OCI-M1 (cell line): ENCODE measurements around the gene PTPRD.

Experiments used
- DNase-seq: peaks from one replicate; lab custom pipeline; 2025; lab: John Stamatoyannopoulos, UW

Gene PTPRD

DNA sequence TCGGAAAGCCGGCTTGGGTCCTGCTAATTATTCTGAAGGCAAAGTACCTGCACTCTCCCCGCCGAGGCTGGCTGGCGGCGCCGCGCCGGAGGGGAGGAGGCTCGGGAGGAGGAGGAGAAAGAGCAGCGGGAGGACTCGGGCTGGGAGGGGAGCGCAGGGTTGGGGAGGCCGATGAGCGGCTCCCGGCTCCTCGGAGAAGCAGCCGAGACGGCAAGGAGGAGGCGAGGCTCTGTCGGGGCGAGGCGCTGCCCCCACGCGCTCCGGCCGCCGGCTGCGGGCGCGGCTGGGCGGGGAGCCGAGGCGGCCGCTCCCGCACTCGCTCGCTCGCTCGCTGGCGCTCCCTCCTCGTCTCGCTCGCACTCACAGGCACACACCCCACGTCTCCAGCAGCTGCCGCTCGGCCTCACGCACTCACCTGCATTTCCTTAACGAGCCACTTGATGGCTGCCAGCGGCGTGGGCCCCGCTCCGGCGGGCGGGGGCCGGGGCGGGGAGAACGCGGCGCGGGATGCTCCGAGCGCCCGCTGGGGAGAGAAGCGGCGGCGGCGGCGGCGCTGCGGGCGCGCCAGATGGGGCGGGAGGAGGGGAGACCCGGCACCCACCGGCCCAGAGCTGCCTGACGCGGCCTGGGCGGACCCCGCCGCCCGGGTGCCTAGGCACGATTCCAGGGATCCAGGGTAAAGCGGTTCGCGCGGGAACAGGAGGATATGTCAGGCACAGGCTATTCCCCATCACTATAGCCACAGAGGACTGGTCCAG lies at the start of gene PTPRD:
Gene PTPRD, minus strand, starts transcription at position 362 of the 758 bp plus-strand sequence.
- peak; percentile 91 for DNase-seq

DNA sequence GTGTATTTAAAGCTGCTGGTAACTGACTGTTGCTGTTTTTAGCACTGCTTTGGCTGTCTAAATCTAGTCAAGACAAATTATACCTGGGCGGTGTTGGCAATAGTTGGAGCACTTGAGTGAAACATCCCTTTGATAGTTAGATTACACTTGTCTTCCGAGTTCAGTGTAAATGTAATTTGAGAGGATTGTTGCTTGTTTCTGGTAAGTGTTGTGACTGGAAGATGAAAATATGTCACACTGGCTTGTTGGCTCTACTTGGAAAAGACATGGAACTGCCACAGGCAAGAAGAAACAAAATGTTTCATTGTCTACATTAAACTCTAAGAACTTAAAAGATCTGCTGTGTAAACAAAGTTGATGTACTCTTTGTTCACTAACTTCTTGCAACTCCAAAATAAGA lies 49.2 kb upstream of the PTPRD start:
- no peak for DNase-seq

DNA sequence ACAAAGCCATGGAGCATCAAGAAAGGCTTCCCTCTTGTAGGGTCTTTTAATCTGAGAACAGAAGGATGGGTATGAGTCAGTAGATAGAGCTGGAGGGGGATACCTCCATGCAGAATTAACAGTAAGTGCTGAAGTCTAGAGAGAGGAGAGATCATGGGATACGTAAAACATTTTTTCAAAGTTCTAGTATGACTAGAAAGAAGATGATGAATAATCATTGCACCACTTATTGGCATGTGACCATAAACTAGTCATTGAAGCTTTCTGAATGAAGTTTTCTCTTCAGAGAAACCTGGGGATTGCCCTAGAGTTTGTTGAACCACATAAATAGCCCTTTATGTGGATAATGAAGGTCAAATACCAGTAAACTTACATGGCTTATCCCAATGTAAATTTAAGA lies 48.6 kb upstream of the PTPRD start:
- DNase-seq: no peak

DNA sequence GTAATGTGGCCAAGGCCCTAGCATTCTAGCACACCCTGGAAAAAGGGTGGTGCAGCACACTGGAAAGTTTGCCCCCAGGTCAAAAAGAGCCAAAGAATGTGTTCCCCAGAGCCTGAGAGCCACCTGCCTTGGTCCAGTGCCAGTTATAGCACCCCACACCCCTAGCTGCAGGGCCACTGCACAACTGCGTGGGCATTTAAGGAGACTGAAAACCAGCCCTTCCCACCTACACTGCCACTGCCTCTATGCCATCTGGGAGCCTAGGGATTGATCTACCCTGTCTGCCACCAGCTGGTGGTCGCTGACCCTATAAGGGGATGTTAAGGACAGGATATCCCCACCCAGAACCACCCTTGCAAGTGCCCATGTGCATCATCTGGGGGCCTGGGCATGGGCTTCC lies 38.2 kb upstream of the PTPRD start:
- no peak for DNase-seq

DNA sequence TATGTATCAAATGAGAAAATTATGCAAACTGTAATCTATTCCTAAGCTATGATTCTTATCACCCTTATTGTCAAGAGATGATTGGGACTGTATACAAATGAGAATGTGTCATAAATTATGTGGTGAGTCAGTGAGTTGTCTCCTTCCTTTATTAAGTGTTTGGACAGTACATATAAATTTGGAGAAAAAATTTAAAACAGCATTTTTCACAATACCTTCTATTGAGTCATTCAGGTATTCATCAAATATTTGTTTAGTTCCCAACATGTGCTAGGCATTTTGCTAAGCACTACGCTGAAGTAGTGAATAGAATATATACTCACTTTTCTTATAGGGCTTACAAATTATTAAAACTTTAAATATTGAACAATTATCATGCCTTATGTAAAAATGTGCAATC lies 36.3 kb upstream of the PTPRD start:
- no peak for DNase-seq

DNA sequence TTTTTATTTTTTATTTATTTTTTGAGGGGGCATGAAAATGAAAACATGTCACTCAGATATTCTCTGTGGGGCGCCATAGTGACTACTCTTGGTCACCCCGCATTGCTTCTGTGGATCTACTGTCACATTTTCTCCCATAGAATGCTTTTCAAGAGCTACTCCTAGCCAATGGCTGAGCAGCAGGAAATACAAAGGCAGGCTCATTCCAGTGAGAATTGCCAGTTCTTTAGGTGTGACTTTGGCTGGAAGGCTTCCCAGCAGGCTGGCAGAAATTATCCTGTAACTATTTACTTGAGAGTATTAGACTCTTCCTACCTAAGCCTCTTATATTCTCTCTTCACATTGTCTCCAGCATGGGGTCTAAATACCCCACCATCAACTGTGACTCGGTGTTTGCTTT lies 21.0 kb upstream of the PTPRD start:
- no peak for DNase-seq

DNA sequence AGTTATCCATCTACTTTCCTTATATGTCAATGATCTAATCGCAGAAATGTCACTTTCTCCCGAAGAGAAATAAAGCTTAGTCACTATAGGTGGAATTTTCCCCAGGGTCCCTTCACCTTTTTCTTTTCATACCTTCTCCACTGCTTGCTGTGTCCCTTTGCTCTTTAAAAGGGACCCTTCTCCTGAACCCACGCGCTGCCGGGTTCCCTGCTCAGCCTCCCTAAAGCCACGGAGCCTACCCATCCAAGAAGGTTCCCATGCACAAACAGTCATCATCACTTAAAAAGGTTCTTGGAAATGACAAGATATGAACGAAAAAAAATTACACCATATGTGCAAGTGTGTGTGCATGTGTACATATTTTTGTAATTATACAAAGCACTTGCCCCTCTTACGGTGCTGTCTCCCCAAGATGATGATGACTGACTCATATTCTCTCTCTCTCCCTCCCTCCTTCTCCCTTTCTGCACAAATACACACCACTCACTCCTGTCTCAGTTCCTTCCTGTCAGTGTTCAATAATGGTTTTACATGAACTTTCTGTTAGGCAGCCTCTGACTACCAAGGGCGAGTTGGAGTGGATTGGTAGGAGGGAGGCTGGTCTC lies 1.5 kb upstream of the PTPRD start:
- DNase-seq: no peak

DNA sequence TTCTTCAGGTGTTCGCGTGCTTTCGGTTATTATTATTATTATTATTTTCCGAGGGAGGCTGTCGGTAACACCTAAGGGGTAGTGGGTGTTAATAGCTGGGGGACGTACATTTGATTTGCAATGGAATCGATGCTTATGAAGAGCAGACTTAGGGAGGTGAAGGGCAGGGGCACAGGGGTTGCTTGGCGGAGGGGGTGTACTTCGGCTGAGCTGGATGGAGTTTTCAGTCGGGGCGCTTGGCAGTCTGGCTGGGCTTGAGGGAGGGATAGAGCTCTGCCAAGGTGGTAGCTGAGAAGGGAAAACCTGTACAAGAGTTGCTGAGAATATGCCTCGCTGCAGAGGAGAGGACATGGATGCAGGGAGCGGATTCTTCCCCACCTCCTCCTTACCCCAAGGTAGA lies 617 bp upstream of the PTPRD start:
- no peak for DNase-seq

DNA sequence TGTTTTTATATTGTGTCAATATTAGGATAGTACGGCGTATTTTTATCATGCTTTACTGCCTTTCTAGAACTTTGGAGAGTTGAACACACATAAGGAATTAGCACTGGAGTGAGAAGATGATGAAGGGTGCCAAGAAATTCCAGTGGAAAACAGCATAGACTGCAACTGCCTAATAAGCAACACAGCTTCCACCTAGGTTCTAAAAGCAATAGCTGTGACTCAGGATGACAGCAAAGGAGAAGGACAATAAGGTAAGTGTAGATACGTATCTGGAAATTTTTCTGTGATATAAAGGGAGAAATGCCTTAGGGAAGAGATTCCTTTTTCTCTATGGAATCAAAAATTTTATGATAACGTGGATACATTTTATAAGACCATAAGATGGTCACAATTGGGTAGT lies 7.4 kb downstream of the PTPRD start:
- no peak for DNase-seq

DNA sequence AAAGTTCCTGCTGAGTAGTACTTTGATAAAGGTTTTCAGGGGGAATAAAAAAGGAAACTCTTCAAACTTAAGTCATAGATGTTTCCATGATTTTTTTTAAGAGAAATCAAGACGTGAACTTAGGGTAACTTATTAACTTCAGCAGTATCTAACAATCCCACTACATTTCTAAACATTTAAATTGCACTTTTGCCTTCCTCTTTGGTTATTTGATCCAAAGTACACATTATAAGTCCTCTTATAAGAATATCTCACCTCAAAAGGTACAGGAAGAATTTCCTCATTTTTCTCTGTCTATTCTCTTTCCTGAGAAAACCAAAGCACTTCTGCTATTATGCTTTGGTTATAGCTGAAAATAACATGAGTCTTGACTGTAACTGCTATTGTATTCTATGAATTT lies 7.9 kb downstream of the PTPRD start:
- no peak for DNase-seq

DNA sequence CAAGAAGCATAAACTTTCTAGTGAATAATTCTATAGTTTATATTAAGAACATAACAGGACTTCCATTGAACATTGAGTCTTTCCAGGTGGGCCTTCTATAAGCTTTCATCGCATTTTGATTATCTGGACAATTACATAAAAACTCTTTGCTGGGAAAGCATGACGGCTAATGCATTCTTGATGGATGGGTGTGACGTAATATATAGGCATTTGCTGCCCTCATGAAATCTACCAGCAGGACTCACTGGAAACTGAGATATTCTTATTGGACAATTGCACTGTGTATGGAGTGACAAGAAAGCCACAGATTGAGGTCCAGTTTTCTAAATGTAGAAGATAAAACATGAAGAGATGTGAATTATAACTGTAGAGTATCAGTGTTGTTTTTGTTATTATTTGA lies 15.0 kb downstream of the PTPRD start:
- DNase-seq: no peak

DNA sequence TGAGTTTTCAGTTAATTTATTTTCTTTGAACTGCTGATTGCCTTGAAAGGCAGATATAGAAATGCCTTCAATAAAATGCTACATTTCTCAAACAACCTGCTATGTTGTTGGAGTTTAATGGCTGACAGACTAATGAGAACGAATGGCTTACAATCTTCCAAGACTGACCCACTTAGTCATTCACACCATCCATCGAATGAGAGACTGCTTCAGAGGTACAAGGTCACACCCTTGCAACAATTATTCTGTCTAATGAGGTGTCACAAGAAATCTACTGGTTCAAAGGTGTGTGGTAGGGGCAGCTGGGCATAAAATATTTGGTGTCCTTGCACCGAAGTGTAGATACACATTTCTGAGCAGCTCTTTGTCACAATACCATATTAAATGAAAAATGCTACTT lies 18.3 kb downstream of the PTPRD start:
- DNase-seq: no peak

DNA sequence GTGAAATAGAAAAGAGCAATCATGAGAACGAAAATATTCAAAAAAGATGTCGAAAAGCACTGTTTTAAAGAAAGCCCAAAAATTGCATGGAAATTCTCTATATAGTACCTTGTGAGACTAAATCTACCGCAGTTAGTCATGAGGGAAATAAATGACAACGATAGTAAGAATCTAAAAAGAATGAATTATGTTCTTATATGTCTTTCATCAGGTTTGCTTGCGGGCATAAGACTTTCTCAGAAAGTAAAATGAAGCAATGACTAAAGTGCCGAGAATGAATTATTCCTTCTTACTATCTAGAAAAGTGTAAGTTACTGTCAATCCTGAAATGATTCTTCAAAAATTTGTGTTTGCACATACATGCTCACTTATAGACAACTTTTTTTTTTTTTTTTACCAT lies 26.4 kb downstream of the PTPRD start:
- no peak for DNase-seq

DNA sequence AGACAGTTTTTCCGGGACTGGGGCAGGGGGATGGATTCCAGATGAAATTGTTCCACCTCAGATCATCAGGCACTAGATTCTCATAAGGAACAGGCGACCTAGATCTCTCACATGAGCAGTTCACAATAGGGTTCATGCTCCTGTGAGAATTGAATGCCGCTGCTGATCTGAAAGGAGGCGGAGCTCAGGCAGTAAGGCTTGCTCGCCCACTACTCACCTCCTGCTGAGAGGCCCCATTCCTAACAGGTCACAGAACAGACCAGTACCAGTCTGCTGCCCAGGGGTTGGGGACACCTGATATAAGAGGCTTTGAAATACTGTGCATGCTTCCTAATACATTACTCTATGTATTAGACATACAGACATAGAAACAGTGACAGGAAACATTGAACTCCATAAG lies 41.1 kb downstream of the PTPRD start:
- no peak for DNase-seq

DNA sequence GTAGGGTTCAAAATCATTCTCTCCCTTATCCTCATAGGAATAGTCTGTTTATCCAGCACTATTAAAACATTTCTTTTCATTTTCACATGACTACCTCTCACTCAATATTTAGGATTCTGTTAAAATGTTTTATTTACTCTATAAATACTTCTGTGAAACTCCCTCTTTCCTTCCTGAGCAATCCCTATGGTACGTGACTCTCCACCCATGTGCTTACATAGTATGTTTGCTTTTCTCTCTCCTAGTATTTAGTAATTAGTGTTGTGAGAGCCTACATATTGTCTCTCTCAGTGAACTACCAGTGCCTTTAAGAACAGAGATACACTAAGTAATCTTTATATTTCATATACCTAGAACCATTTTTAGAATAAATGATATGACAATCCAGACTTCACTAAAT lies 46.0 kb downstream of the PTPRD start:
- no peak for DNase-seq

DNA sequence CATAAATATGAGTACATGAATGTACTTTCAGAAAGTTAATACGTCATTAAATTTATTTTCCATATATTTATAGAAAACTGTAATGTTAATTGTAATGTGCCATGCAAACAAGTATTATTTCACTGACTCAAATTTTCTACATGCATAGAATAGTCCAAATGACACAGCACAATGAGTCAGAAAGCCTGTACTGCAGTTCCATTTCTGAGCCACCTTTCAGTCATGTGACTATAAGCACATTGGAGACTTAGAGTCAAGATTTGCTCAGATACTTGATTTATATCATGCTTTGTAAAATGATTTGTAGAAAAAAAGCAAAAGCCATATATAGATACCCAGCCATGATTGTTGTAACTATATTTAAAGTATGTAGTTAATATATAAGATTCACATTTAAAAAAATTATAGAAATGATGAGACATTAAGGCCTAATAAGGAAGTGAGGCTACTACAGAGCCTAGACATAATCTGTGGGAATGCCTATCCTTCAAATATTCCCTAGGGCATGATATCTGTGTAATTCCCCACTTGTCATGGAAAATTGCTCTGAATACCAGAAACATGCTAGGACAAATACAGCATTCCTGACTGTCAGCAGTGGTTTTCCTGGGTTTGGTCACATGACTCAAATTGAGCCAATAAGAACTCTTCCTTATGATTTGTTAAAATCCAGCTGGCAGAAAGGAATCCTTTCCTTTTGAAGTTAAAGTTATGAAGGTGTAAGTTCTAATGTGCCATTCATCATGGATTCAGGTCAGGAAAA lies 50.0 kb downstream of the PTPRD start:
- DNase-seq: peak; percentile 96

DNA sequence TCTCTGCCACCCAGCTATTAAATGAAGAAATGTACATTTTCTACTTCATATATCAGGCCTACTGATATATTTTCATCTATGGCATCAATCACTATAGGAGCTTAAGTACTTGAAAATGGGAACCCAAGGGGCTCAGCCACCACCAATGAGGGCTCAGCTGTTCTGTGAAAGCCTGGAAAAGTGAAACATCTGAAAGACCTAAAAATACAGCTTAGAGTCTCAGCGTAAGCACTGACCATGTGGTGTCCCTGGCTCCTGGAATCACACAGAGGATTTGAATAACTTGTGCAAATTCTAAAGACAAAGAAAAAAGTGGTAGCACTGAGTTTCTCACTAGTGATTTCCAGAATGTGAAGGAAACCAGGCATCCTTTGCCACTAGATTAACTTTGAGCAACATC lies 64.5 kb downstream of the PTPRD start:
- DNase-seq: no peak

DNA sequence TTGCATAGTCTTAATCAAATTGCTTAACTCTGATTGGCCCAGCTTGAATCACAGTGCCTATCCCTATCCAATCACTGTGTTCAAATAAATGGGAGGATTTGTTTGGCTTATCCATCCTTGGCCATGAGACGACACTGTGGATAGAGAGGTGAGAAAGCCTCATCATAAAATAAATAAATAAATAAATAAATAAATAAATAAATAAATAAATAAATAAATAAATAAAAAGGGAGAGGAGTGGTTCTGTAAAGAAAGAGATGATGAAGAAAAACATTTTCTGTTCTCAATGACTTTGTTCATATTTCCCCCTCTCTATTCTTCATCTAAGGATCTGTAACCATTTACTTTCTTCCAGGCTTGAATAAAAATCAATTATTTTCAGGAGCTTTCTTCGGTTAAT lies 74.7 kb downstream of the PTPRD start:
- no peak for DNase-seq

DNA sequence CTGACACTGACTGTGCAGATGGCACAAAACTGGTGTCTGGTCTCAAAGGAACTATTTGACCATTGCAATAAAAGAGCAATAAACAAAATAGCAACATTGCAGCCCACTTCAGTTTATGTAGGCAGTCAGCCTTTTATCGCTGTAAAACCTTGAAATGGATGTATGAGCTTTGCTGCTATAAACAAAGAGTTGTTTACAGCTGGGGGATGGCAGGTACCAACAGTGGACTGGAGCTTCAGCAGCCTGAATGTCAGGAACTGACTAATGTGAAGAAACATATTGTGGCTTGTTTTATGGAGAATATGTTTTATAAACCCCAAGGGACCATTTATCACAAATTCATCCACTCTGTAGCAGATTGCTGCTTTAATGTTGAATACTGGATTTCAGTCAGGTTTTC lies 78.0 kb downstream of the PTPRD start:
- DNase-seq: no peak

DNA sequence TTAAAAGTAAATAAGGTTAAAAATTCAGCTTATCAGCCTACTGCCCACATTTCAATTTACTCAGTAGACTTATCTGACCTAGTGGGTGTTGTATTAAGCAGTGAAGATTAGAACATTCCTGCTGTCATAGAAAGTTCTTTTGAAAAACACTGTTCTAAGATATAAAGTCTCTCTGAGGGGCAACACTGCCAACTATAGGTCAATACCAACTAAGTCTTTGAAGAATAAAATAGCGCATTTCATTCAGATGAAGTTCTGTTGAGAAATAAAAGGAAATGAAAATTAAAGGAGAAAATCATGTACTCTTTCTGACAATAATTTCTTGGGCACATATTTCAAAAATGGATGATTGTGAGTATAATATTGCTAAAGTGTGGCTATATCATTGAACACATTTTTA lies 86.8 kb downstream of the PTPRD start:
- DNase-seq: peak; percentile 92

DNA sequence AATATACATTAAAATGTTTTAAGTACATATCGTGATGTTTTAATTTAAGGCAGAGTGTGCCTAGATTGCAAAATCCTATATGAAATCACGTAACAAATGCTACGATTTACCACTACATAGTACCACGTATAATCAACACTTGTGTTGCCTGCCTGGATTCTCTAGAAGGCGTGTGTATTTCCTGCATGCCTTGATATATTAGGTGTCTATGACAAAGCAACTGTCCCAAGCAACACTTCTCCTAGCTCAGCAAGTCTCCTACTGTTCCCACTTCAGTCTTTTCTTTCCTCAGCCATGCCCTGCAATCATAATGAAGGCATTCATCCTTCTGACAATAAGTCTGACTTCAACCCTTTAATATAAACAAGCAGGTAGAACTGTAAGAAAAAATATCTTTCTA lies 89.6 kb downstream of the PTPRD start:
- no peak for DNase-seq

DNA sequence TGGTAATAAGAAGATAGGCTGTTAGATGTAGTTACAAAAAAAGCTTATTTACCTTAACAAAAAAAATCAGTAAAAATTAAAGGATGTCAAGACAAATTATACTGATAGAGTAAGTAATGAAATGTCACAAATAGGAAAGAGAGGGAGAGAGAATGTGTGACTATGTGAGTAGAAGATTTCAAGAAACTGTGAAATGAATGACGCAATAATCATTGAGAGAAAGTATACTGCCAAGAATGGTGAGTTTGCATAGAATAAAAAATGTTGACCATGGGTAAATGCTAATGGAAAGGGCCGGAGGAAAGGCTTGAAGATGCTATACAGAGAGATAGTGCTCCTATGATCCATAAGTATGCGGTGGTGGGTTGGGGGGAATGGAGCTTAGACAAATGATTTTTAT lies 100.7 kb downstream of the PTPRD start:
- DNase-seq: no peak

DNA sequence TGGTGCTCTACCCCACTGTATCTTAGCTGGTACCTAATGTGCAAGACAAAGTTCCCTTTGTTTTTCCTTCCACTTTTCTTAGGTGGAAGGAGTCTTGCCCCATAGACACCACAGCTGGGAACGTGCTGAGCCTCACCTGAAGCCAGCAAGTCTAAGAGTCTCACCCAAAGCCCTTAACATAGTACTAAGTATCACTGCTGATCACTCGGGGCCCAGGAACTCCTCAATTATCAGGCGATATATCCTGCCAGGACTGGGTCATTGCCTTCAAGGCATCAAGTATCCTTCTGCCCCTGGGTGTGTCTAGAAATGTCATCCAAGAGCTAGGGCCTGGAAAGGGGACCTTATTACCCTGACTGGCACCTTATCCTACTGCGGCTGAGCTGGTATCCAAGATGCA lies 123.9 kb downstream of the PTPRD start:
- no peak for DNase-seq
